HepG2 (cell line): Measurements from ENCODE around the gene ASGR1. TPM values are rescaled to one million over a fixed set of nuclear protein-coding genes. Genes with fewer than 3 reads are reported as not detected.

Source experiments
- ATAC-seq: fragments of 200-7000 bp; cut with Tn5 transposase; 3 replicates; pipeline ENCODE4 v1.9.1; 2020; ENCODE audit warnings: mild to moderate bottlenecking, moderate library complexity
- BruUV-seq: library from RNA; stranded (reverse); fragments of 400-500 nt; replicated peaks from 2 replicates; lab custom pipeline; 2021; lab: Mats Ljungman, UMichigan
- CTCF ChIA-PET: fragments of 300-600 bp; formaldehyde crosslinking; extraction: SDS; loops from one replicate; lab custom pipeline; 2021; ENCODE audit warnings: low total read pairs, inconsistent platforms, low intra/inter-chr PET ratio; lab: Yijun Ruan, JAX
- POLR2A ChIA-PET: fragments of 350-600 bp; sonication (Branson Sonifier 250); formaldehyde crosslinking; loops from one replicate; lab custom pipeline; 2020; ENCODE audit warnings: antibody characterized with exemption, inconsistent platforms; lab: Yijun Ruan, JAX
- DNase-seq: peaks from one replicate; pipeline ENCODE4 v3.0.0-alpha.2; 2015; ENCODE audit warnings: low spot score
- FAIRE-seq: peaks from 3 replicates; lab custom pipeline; 2011; peaks lifted over from hg19 to GRCh38; lab: Jason Lieb, UNC
- H2AFZ ChIP-seq: one replicate; pipeline ENCODE4 v1.6.1; 2011; ENCODE audit warnings: low read length, inconsistent platforms
- H3K27ac ChIP-seq: fragments of 300-600 bp; 3 replicates; pipeline ENCODE4 v1.8.0; 2011; ENCODE audit warnings: mixed run types, mild to moderate bottlenecking, mixed read lengths, low read length, inconsistent platforms; ENCODE audit not compliant: insufficient read depth; ENCODE audit errors: extremely low read length
- H3K27me3 ChIP-seq, 2 experiments: fragments of 200-600 bp in 1 of 2; 2 replicates in 1 of 2; 3 replicates in 1 of 2; pipeline versions ENCODE4 v1.6.0 to v1.8.0; 2011; ENCODE audit warnings: low read length in 2 of 2, mild to moderate bottlenecking in 2 of 2, moderate library complexity in 2 of 2, inconsistent platforms in 1 of 2; ENCODE audit not compliant: insufficient read depth in 2 of 2, control insufficient read depth in 1 of 2
- H3K36me3 ChIP-seq, 2 experiments: fragments of 200-600 bp in 1 of 2; replicated peaks in 1 of 2; 2 replicates in 1 of 2; 3 replicates in 1 of 2; pipeline versions ENCODE4 v1.5.1 to v1.8.0; 2011; ENCODE audit warnings: low read length in 2 of 2, inconsistent platforms in 1 of 2; ENCODE audit not compliant: insufficient read depth in 2 of 2, control insufficient read depth in 1 of 2
- H3K4me1 ChIP-seq: 2 replicates; pipeline ENCODE4 v1.5.1; 2012; ENCODE audit warnings: low read length, inconsistent platforms; ENCODE audit not compliant: insufficient read depth
- H3K4me2 ChIP-seq: 2 replicates; pipeline ENCODE4 v1.6.0; 2011; ENCODE audit warnings: low read depth, low read length, inconsistent platforms
- H3K4me3 ChIP-seq, 3 experiments: fragments of 200-600 bp in 1 of 3; sonication (generic), shearing (Covaris generic) in 1 of 3; replicated peaks in 1 of 3; 2 replicates each; pipeline ENCODE4 v1.5.1; 2011 to 2016; ENCODE audit warnings: low read length in 3 of 3, inconsistent platforms in 2 of 3, low read depth in 2 of 3, mild to moderate bottlenecking in 2 of 3, control low read depth in 1 of 3, mixed read lengths in 1 of 3; ENCODE audit not compliant: insufficient read depth in 1 of 3
- H3K79me2 ChIP-seq: one replicate; pipeline ENCODE4 v1.6.1; 2011; ENCODE audit warnings: low read length, inconsistent platforms; ENCODE audit not compliant: insufficient read depth
- H3K9ac ChIP-seq: 2 replicates; pipeline ENCODE4 v1.6.0; 2011; ENCODE audit warnings: mild to moderate bottlenecking, low read depth, low read length, inconsistent platforms; ENCODE audit not compliant: insufficient read depth
- H3K9me3 ChIP-seq: 2 replicates; pipeline ENCODE4 v1.5.1; 2012; ENCODE audit warnings: mild to moderate bottlenecking, low read length
- H4K20me1 ChIP-seq: 2 replicates; pipeline ENCODE4 v1.6.0; 2011; ENCODE audit warnings: inconsistent platforms, mild to moderate bottlenecking, low read length, moderate library complexity; ENCODE audit not compliant: insufficient read depth
- CENPT ChIP-seq: sonication (generic); formaldehyde crosslinking; IDR thresholded peaks from 2 replicates; pipeline ENCODE4 v1.8.0; 2022; ENCODE audit warnings: low read depth, mild to moderate bottlenecking, moderate library complexity, missing genetic modification reagents
- ESRRA ChIP-seq: sonication (generic); formaldehyde crosslinking; IDR thresholded peaks from 2 replicates; pipeline ENCODE4 v1.5.1; 2020; ENCODE audit warnings: mild to moderate bottlenecking, low read depth, missing genetic modification reagents
- EZH2 ChIP-seq: conservative IDR thresholded peaks from 2 replicates; pipeline ENCODE4 v1.6.1; 2012; ENCODE audit warnings: mild to moderate bottlenecking, low read depth, low read length, moderate library complexity
- GFI1 ChIP-seq: sonication (generic); formaldehyde crosslinking; IDR thresholded peaks from 2 replicates; pipeline ENCODE4 v1.5.0; 2020; ENCODE audit warnings: missing genetic modification reagents, mild to moderate bottlenecking, borderline replicate concordance
- KLF9 ChIP-seq: IDR thresholded peaks from 2 replicates; pipeline ENCODE4 v1.6.1; 2016; ENCODE audit warnings: low read depth
- NFE2 ChIP-seq: sonication (generic); formaldehyde crosslinking; IDR thresholded peaks from 2 replicates; pipeline ENCODE4 v1.4.0; 2020; ENCODE audit warnings: missing genetic modification reagents
- PATZ1 ChIP-seq: sonication (generic); formaldehyde crosslinking; IDR thresholded peaks from 2 replicates; pipeline ENCODE4 v1.4.0; 2020; ENCODE audit warnings: missing genetic modification reagents
- RAD21 ChIP-seq: fragments of 450-650 bp; formaldehyde crosslinking; IDR thresholded peaks from 2 replicates; pipeline ENCODE4 v1.5.0; 2020; ENCODE audit warnings: mild to moderate bottlenecking
- TAF15 ChIP-seq: fragments of 200-400 bp; formaldehyde crosslinking; IDR thresholded peaks from one replicate; pipeline ENCODE4 v1.6.1; 2018; ENCODE audit warnings: mild to moderate bottlenecking, low read depth, low read length; ENCODE audit not compliant: poor library complexity, severe bottlenecking
- THAP11 ChIP-seq: IDR thresholded peaks from 2 replicates; pipeline ENCODE4 v1.6.1; 2016; ENCODE audit warnings: missing biosample characterization, missing genetic modification reagents
- TOE1 ChIP-seq: sonication (generic); formaldehyde crosslinking; IDR thresholded peaks from 2 replicates; pipeline ENCODE4 v1.4.0; 2020; ENCODE audit warnings: mild to moderate bottlenecking, missing genetic modification reagents
- ZNF230 ChIP-seq: sonication (generic); formaldehyde crosslinking; IDR thresholded peaks from 2 replicates; pipeline ENCODE4 v1.4.0; 2020; ENCODE audit warnings: mild to moderate bottlenecking, missing genetic modification reagents
- ZNF263 ChIP-seq: sonication (generic); formaldehyde crosslinking; IDR thresholded peaks from 2 replicates; pipeline ENCODE4 v1.4.0; 2020; ENCODE audit warnings: missing genetic modification reagents
- ZNF652 ChIP-seq: IDR thresholded peaks from 2 replicates; pipeline ENCODE4 v1.6.1; 2016; ENCODE audit warnings: low read depth, borderline replicate concordance
- ZNF740 ChIP-seq: sonication (generic); formaldehyde crosslinking; IDR thresholded peaks from 2 replicates; pipeline ENCODE4 v1.4.0; 2020; ENCODE audit warnings: missing genetic modification reagents
- ZNF766 ChIP-seq: sonication (generic); formaldehyde crosslinking; IDR thresholded peaks from 2 replicates; pipeline ENCODE4 v1.5.0; 2020; ENCODE audit warnings: missing genetic modification reagents, borderline replicate concordance
- ZSCAN25 ChIP-seq: sonication (generic); formaldehyde crosslinking; IDR thresholded peaks from 2 replicates; pipeline ENCODE4 v1.8.0; 2022; ENCODE audit warnings: mild to moderate bottlenecking, missing genetic modification reagents
- WGBS: methylation state at CpG from one replicate; pipeline ENCODE4 v1.1.6; 2017; ENCODE audit warnings: low lambda C conversion rate; 5-methylcytosine and 5-hydroxymethylcytosine counted together
- in situ Hi-C: cut with HindIII; loops from 2 replicates; pipeline ENCODE4 v1.10.0; 2017; ENCODE audit warnings: low pct_unique_long_range_greater_than_20kb; ENCODE audit not compliant: extremely low pct_ligation_motif_present
- intact Hi-C: fragments of 100-400 bp; cut with micrococcal nuclease; formaldehyde crosslinking; loops from one replicate; pipeline ENCODE4 v1.10.0; 2022; ENCODE audit not compliant: unreplicated experiment
- polyA plus RNA-seq, 8 experiments: library from polyadenylated mRNA; depleted of rRNA in 3 of 8; stranded (reverse) in 7 of 8; unstranded in 1 of 8; fragments of >200 nt; fragmentation: Illumina TruSeq in 4 of 8; extraction: Trizol in 4 of 8; gene quantifications; 2 replicates each; pipeline versions ENCODE4 v1.2.1 to v1.2.3, GENCODE V29; 2011 to 2016; ENCODE audit warnings: low read depth in 4 of 8, missing spikeins in 1 of 8, mixed read lengths in 1 of 8; ENCODE audit not compliant: insufficient read depth in 1 of 8
- total RNA-seq, 5 experiments: library from RNA; depleted of rRNA; stranded (reverse); fragments of >200 nt; fragmentation: Illumina TruSeq; extraction: Trizol; gene quantifications; 2 replicates each; pipeline ENCODE4 v1.2.3, GENCODE V29; 2016; ENCODE audit warnings: low read depth in 1 of 5
- TF ChIP-seq, protein P1 (sequence below): conservative IDR thresholded peaks from 2 replicates; pipeline ENCODE4 v1.6.1; 2018; ENCODE audit warnings: missing genetic modification reagents
- TF ChIP-seq, protein P2 (sequence below): sonication (generic); formaldehyde crosslinking; IDR thresholded peaks from 2 replicates; pipeline ENCODE4 v1.4.0; 2020; ENCODE audit warnings: mild to moderate bottlenecking, low read depth, missing genetic modification reagents

Gene ASGR1
- total and polyA plus RNA-seq, 2 of the 13 experiments (the other 11 are each of a cell fraction or from before 2014, with no cell fraction given) = 353 to 796 TPM

- H3K27me3 ChIP-seq = peaks cover 0 to 4% of the 10 kb centered on the region in 2 experiments; a peak in 2 of 5 replicates
- peak overlapping the region in 2 of 3 experiments; percentile 26 to 90; a peak in 4 of 6 replicates for H3K4me3 ChIP-seq
- intact Hi-C loops = no loop called here
- WGBS = 11% methylated on average over 32 of the region's 32 CpGs
- peaks cover 10% of the 10 kb centered on the region; the same call in 1 of the 2 replicates for H4K20me1 ChIP-seq
- H3K4me1 ChIP-seq = peaks cover 75% of the 10 kb centered on the region
- H3K9ac ChIP-seq = no peak overlapping the region
- in situ Hi-C loops = loop anchor here (5.0 kb wide), 1 partner anchor 40 kb away; the partner anchor contains the start of gene ASGR1
- no peak for ATAC-seq
- no peak overlapping the region for H3K27ac ChIP-seq
- no peaks in the 10 kb centered on the region for H3K9me3 ChIP-seq
- H2AFZ ChIP-seq = no peak overlapping the region
- no TSS peak for BruUV-seq
- peaks cover 4 to 15% of the 10 kb centered on the region in 2 experiments; a peak in 4 of 5 replicates for H3K36me3 ChIP-seq
- FAIRE-seq = no peak
- no peak for DNase-seq
- ChIA-PET CTCF (no interaction called here), POLR2A (interaction anchor here (1.7 to 4.3 kb wide), 2 partner anchors 17 to 39 kb away, joined by 5 to 76 read pairs; partner anchors contain the start of genes ASGR1 and DVL2)
- peaks cover 14% of the 10 kb centered on the region for H3K79me2 ChIP-seq
- peak overlapping the region; percentile 99 for H3K4me2 ChIP-seq
- TF ChIP-seq ESRRA (CRISPR knock-in tag) (no peak), RAD21 (CRISPR knock-in tag) (no peak), THAP11 (CRISPR knock-in tag) (0 out of 2 replicates have a peak, but pooled peaks have one; percentile 34), GFI1 (CRISPR knock-in tag) (no peak), PATZ1 (CRISPR knock-in tag) (peak; percentile 42; the same call in 1 of the 2 replicates), CENPT (CRISPR knock-in tag) (no peak), EZH2 (no peak), ZNF230 (CRISPR knock-in tag) (no peak), TOE1 (CRISPR knock-in tag) (no peak), TAF15 (no peak), ZNF652 (CRISPR knock-in tag) (peak; percentile 94), ZSCAN25 (peak; percentile 95), ZNF766 (no peak), ZNF740 (CRISPR knock-in tag) (peak; percentile 65; the same call in 1 of the 2 replicates), ZNF263 (CRISPR knock-in tag) (peak; percentile 67), NFE2 (CRISPR knock-in tag) (no peak), KLF9 (CRISPR knock-in tag) (no peak)
- TF ChIP-seq, protein P1, sequence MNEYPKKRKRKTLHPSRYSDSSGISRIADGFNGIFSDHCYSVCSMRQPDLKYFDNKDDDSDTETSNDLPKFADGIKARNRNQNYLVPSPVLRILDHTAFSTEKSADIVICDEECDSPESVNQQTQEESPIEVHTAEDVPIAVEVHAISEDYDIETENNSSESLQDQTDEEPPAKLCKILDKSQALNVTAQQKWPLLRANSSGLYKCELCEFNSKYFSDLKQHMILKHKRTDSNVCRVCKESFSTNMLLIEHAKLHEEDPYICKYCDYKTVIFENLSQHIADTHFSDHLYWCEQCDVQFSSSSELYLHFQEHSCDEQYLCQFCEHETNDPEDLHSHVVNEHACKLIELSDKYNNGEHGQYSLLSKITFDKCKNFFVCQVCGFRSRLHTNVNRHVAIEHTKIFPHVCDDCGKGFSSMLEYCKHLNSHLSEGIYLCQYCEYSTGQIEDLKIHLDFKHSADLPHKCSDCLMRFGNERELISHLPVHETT = no peak
- TF ChIP-seq, protein P2, sequence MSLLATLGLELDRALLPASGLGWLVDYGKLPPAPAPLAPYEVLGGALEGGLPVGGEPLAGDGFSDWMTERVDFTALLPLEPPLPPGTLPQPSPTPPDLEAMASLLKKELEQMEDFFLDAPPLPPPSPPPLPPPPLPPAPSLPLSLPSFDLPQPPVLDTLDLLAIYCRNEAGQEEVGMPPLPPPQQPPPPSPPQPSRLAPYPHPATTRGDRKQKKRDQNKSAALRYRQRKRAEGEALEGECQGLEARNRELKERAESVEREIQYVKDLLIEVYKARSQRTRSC (CRISPR knock-in tag) = no peak
Measured at GRCh38 chr17:7217113-7217987, 38.2 kb upstream of the ASGR1 start.
